Endothelial cell of umbilical vein (primary cell): ENCODE results near the gene CEP78. TPM values are rescaled to one million over a fixed set of nuclear protein-coding genes. Genes with fewer than 3 reads are reported as not detected.

ENCODE experiments used
- BruUV-seq: library from RNA; stranded (reverse); fragments of 400-500 nt; replicated peaks from 2 replicates; lab custom pipeline; 2021; lab: Mats Ljungman, UMichigan
- CTCF ChIA-PET: fragments of 300-600, 350-600 bp; sonication (Branson Sonifier 250); formaldehyde crosslinking; loops from one replicate; lab custom pipeline; 2021; ENCODE audit warnings: antibody characterized with exemption, inconsistent platforms; lab: Charles Lee
- POLR2A ChIA-PET: fragments of 300-600, 350-600 bp; sonication (Branson Sonifier 250); formaldehyde crosslinking; loops from one replicate; lab custom pipeline; 2021; ENCODE audit warnings: antibody characterized with exemption, inconsistent platforms; lab: Charles Lee
- DNase-seq: peaks from one replicate; pipeline ENCODE4 v3.0.0-alpha.2; 2011; ENCODE audit warnings: low read depth, low spot score
- FAIRE-seq: peaks from 2 replicates; lab custom pipeline; 2011; peaks lifted over from hg19 to GRCh38; lab: Jason Lieb, UNC
- H2AFZ ChIP-seq: 2 replicates; pipeline ENCODE4 v1.6.0; 2012; ENCODE audit warnings: low read depth, low read length, control low read depth, inconsistent platforms
- H3K27ac ChIP-seq: 2 replicates; pipeline ENCODE4 v1.5.1; 2011; ENCODE audit warnings: low read depth, mild to moderate bottlenecking, control low read depth, low read length, moderate library complexity; ENCODE audit not compliant: insufficient read depth
- H3K27me3 ChIP-seq, 2 experiments: 2 replicates each; pipeline versions ENCODE4 v1.6.0 to v1.6.1; 2011; ENCODE audit warnings: low read length in 2 of 2, mixed read lengths in 1 of 2; ENCODE audit not compliant: control insufficient read depth in 2 of 2, insufficient read depth in 2 of 2
- H3K36me3 ChIP-seq, 2 experiments: 2 replicates in 1 of 2; 3 replicates in 1 of 2; pipeline ENCODE4 v1.5.1; 2011; ENCODE audit warnings: low read length in 2 of 2, mild to moderate bottlenecking in 1 of 2, moderate library complexity in 1 of 2; ENCODE audit not compliant: control insufficient read depth in 2 of 2, insufficient read depth in 2 of 2; ENCODE audit errors: extremely low read depth in 1 of 2
- H3K4me1 ChIP-seq: 3 replicates; pipeline ENCODE4 v1.5.1; 2011; ENCODE audit warnings: mild to moderate bottlenecking, low read length; ENCODE audit not compliant: control insufficient read depth, insufficient read depth; ENCODE audit errors: extremely low read depth
- H3K4me2 ChIP-seq: 2 replicates; pipeline ENCODE4 v1.6.1; 2011; ENCODE audit warnings: low read length, control low read depth, mixed read lengths; ENCODE audit not compliant: insufficient read depth
- H3K4me3 ChIP-seq, 3 experiments: fragments of 200-600 bp in 1 of 3; sonication (generic), shearing (Covaris generic) in 1 of 3; replicated peaks in 1 of 3; 2 replicates each; pipeline ENCODE4 v1.5.1; 2011 to 2016; ENCODE audit warnings: control low read depth in 3 of 3, low read length in 3 of 3, mild to moderate bottlenecking in 2 of 3, inconsistent platforms in 1 of 3, low read depth in 1 of 3, moderate library complexity in 1 of 3; ENCODE audit not compliant: insufficient read depth in 1 of 3
- H3K79me2 ChIP-seq: 2 replicates; pipeline ENCODE4 v1.6.0; 2012; ENCODE audit warnings: low read length, inconsistent platforms; ENCODE audit not compliant: control insufficient read depth, insufficient read depth
- H3K9ac ChIP-seq: replicated peaks from 2 replicates; pipeline ENCODE3; 2011; ENCODE audit warnings: low read length, control low read depth; ENCODE audit not compliant: insufficient read depth; ENCODE audit errors: extremely low read depth
- H3K9me1 ChIP-seq: replicated peaks from 3 replicates; pipeline ENCODE4 v1.6.0; 2011; ENCODE audit warnings: mild to moderate bottlenecking, low read length; ENCODE audit not compliant: control insufficient read depth, insufficient read depth; ENCODE audit errors: extremely low read depth
- H3K9me3 ChIP-seq: replicated peaks from 2 replicates; pipeline ENCODE4 v1.5.1; 2012; ENCODE audit warnings: low read length, inconsistent platforms; ENCODE audit not compliant: control insufficient read depth, insufficient read depth
- H4K20me1 ChIP-seq: replicated peaks from 2 replicates; pipeline ENCODE3; 2011; ENCODE audit warnings: mild to moderate bottlenecking, low read length; ENCODE audit not compliant: control insufficient read depth, insufficient read depth; ENCODE audit errors: extremely low read depth
- EZH2 ChIP-seq: IDR thresholded peaks from 2 replicates; pipeline ENCODE4 v1.6.1; 2012; ENCODE audit warnings: borderline replicate concordance, low read depth, mild to moderate bottlenecking, moderate library complexity, low read length, inconsistent platforms; ENCODE audit not compliant: severe bottlenecking
- FOS ChIP-seq: IDR thresholded peaks from 2 replicates; pipeline ENCODE4 v1.6.1; 2011; ENCODE audit warnings: mild to moderate bottlenecking, low read length, moderate library complexity, borderline replicate concordance; ENCODE audit not compliant: insufficient read depth
- GATA2 ChIP-seq: IDR thresholded peaks from 2 replicates; pipeline ENCODE4 v1.7.0; 2011; ENCODE audit warnings: low read depth, mild to moderate bottlenecking, moderate library complexity, mixed read lengths, low read length; ENCODE audit not compliant: insufficient read length, insufficient read depth
- JUN ChIP-seq: IDR thresholded peaks from 2 replicates; pipeline ENCODE4 v1.6.1; 2011; ENCODE audit warnings: borderline replicate concordance, low read depth; ENCODE audit not compliant: insufficient read length, insufficient read depth
- MYC ChIP-seq: IDR thresholded peaks from one replicate; pipeline ENCODE4 v1.6.1; 2011; ENCODE audit warnings: mild to moderate bottlenecking, low read depth, low read length
- POLR2A ChIP-seq: IDR thresholded peaks from 2 replicates; pipeline ENCODE4 v1.6.1; 2012; ENCODE audit warnings: low read depth, mild to moderate bottlenecking, control low read depth, low read length
- POLR2AphosphoS5 ChIP-seq: IDR thresholded peaks from 2 replicates; pipeline ENCODE4 v1.6.1; 2012; ENCODE audit warnings: low read depth, mild to moderate bottlenecking, control low read depth, low read length, moderate library complexity; ENCODE audit not compliant: insufficient read depth
- dilution Hi-C: fragments of 300-500 bp; cut with MboI; formaldehyde crosslinking; loops from one replicate; pipeline ENCODE4 v1.15.0; 2019; ENCODE audit warnings: low sequenced_read_pairs; ENCODE audit not compliant: extremely low pct_ligation_motif_present
- intact Hi-C: fragments of 100-400 bp; cut with micrococcal nuclease; formaldehyde crosslinking; loops from one replicate; pipeline ENCODE4 v1.10.0; 2022
- polyA plus RNA-seq, 4 experiments: library from polyadenylated mRNA; depleted of rRNA in 3 of 4; stranded (reverse) in 3 of 4; unstranded in 1 of 4; fragments of >200 nt; gene quantifications; 2 replicates each; pipeline versions ENCODE4 v1.2.1 to v1.2.3, GENCODE V29; 2011 to 2012; ENCODE audit warnings: missing spikeins in 1 of 4
- total RNA-seq: library from RNA; stranded (reverse); gene quantifications from 2 replicates; pipeline ENCODE4 v1.2.3, GENCODE V29; 2021
- TF ChIP-seq, protein P1 (sequence below): IDR thresholded peaks from 2 replicates; pipeline ENCODE4 v1.6.1; 2011; ENCODE audit not compliant: insufficient read depth, insufficient read length
- TF ChIP-seq, protein P2 (sequence below), 2 donors: IDR thresholded peaks; 1 replicate in 1 of 2; 2 replicates in 1 of 2; pipeline ENCODE4 v1.5.1; 2011; ENCODE audit warnings: low read length in 2 of 2, mild to moderate bottlenecking in 2 of 2, moderate library complexity in 2 of 2, control low read depth in 1 of 2, inconsistent platforms in 1 of 2, low read depth in 1 of 2; ENCODE audit not compliant: insufficient read depth in 1 of 2; ENCODE audit errors: extremely low read depth in 1 of 2

The CEP78 gene
- total and polyA plus RNA-seq, 2 donors (not counting 3 experiments of a cell fraction or from before 2014, with no cell fraction given): 6.5 to 35.9 TPM

- Histone ChIP-seq H2AFZ (no peak overlapping the region), H3K4me2 (no peak overlapping the region), H3K79me2 (no peaks in the 10 kb centered on the region), H3K9me1 (no peaks in the 10 kb centered on the region), H3K9ac (no peak overlapping the region), H3K9me3 (no peaks in the 10 kb centered on the region), H4K20me1 (no peaks in the 10 kb centered on the region), H3K27me3 (no peaks in the 10 kb centered on the region), H3K36me3 (no peaks in the 10 kb centered on the region), H3K4me3 (no peak overlapping the region), H3K27ac (no peak overlapping the region), H3K4me1 (no peaks in the 10 kb centered on the region)
- ChIA-PET CTCF (interaction anchor here (0.7 to 1.4 kb wide), 3 partner anchors 10 to 121 kb away, joined by 3 to 4 read pairs (median 4); no protein-coding TSS in a partner anchor), POLR2A (no interaction called here)
- intact Hi-C loops (no loop called here), dilution Hi-C loops (no loop called here)
- BruUV-seq: no TSS peak
- TF ChIP-seq EZH2 (no peak), POLR2A (no peak), FOS (no peak), MYC (no peak), POLR2AphosphoS5 (no peak), JUN (no peak), GATA2 (no peak)
- TF ChIP-seq, protein P1, sequence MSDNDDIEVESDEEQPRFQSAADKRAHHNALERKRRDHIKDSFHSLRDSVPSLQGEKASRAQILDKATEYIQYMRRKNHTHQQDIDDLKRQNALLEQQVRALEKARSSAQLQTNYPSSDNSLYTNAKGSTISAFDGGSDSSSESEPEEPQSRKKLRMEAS: no peak
- TF ChIP-seq, protein P2, sequence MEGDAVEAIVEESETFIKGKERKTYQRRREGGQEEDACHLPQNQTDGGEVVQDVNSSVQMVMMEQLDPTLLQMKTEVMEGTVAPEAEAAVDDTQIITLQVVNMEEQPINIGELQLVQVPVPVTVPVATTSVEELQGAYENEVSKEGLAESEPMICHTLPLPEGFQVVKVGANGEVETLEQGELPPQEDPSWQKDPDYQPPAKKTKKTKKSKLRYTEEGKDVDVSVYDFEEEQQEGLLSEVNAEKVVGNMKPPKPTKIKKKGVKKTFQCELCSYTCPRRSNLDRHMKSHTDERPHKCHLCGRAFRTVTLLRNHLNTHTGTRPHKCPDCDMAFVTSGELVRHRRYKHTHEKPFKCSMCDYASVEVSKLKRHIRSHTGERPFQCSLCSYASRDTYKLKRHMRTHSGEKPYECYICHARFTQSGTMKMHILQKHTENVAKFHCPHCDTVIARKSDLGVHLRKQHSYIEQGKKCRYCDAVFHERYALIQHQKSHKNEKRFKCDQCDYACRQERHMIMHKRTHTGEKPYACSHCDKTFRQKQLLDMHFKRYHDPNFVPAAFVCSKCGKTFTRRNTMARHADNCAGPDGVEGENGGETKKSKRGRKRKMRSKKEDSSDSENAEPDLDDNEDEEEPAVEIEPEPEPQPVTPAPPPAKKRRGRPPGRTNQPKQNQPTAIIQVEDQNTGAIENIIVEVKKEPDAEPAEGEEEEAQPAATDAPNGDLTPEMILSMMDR (IDR thresholded peaks at IDR 0.05; ENCODE audit: extremely low read depth in 1 of 2, insufficient read depth in 1 of 2, low read depth in 1 of 2, low read length in 2 of 2): no peak
- DNase-seq: no peak
- no peak for FAIRE-seq
These were observed 12.8 kb downstream of the CEP78 start for GRCh38 chr9:78248635-78249034.
